ENCODE results near the gene IRAK2.

- TF ChIP-seq EP300 (IDR thresholded peaks at IDR 0.05) (no peak), CTCF (IDR thresholded peaks at IDR 0.05) (no peak), POLR2A (IDR thresholded peaks at IDR 0.05; ENCODE audit: low read length) (no peak), REST (IDR thresholded peaks at IDR 0.05) (no peak), USF2 (IDR thresholded peaks at IDR 0.05) (no peak), MAZ (IDR thresholded peaks at IDR 0.05; ENCODE audit: borderline replicate concordance, low read depth, low read length) (no peak), ELK1 (IDR thresholded peaks at IDR 0.05; ENCODE audit: low read depth, low read length) (no peak), SMC3 (IDR thresholded peaks at IDR 0.05) (no peak), TP53 (CRISPR knock-in tag; IDR thresholded peaks at IDR 0.05) (no peak), CHD2 (IDR thresholded peaks at IDR 0.05; ENCODE audit: low read length, partially characterized antibody) (no peak), KDM5A (IDR thresholded peaks at IDR 0.05) (no peak)
Measured at GRCh38 chr3:10215578-10216368, 51.1 kb downstream of the IRAK2 start.

Measured in A549 (cell line).